HS-5 (cell line): ENCODE measurements around the gene VEGFD.

Experiments used
- DNase-seq: peaks from one replicate; pipeline ENCODE4 v3.0.0-alpha.2; 2012; ENCODE audit warnings: low read depth

VEGFD gene

GRCh38 chrX:15384304-15384703 lies at the start of gene VEGFD:
Gene VEGFD, minus strand, starts transcription at chrX:15384413. Its CDS starts 467 bp downstream, at chrX:15383946.
- DNase-seq = no peak

DNA sequence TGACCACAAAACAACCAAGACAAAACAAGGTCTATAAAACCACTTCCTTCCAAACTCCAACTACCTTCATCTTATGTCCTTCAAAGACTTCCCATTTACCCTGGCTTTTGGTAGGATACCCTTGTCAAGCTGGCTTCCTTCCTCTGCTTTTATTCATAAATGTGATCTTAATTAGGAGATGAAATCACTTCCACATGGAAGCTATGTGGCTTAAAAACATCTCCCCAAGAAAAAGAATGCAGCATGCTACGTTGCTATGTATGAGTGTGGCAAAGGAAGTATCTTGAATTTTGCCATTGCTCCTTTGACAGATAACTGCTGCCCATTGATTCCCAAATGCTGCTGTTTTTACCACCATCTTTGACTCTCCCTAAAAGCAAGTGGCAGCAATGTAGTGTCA lies 46.4 kb upstream of the VEGFD start:
- DNase-seq = no peak

DNA sequence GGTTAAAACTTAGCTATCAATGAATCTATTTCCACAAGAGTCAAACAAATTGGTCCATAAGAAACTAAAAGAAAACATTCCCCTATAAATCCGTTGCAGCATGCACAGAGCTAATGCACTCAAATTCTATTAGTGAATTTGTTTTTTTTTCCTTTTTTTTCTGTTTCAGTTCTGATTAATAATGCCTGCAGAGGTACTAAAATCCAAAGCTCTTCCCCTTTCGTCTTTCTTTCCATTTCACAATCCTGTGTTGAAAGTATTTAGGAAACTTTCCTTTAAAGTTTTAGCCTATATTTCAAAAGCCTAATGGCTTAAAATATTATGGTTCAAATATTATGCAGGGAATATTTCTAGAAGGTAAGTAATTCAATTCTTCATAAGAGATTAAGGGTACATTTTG lies 45.9 kb upstream of the VEGFD start:
- DNase-seq = no peak

DNA sequence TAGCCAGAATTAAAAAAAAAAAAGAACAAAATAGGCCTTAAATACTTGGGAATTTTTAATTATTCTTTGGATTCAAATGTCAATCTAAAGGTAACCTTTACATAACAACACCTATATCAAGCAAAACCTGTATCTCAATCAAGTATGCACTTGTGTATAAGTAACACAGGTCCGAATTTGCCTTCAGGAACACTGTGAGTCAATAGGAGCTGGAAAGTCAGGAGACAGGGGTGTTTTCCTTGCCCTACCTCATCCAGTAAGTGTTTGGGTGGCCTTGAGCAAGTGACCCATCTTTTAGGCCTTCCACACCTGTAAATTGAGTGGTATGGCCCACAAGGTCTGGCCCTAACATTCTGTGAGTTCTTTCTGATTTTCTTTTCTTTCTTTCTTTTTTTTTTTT lies 40.8 kb upstream of the VEGFD start:
- no peak for DNase-seq

DNA sequence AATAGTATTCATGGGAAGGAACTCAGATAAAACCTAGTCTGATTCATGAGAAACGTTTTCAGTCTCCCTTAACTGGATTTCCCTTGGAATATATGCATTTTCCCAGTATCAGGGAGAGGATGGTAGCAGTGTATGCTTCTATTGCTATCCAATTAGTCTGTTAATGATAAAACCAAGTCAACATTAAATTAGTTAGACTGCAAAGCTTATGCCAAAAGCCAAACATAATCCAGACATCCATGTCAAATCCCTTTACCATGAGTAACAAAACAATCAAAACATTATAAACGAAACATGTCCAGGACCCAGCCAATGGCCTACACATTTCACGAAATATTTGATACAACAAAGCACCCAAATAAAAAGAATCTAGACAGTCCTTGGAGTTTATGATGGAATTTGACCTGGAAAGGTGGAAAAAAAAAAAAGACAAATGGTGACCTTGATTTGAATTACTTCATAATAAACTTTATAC lies 34.5 kb upstream of the VEGFD start:
- DNase-seq = no peak

DNA sequence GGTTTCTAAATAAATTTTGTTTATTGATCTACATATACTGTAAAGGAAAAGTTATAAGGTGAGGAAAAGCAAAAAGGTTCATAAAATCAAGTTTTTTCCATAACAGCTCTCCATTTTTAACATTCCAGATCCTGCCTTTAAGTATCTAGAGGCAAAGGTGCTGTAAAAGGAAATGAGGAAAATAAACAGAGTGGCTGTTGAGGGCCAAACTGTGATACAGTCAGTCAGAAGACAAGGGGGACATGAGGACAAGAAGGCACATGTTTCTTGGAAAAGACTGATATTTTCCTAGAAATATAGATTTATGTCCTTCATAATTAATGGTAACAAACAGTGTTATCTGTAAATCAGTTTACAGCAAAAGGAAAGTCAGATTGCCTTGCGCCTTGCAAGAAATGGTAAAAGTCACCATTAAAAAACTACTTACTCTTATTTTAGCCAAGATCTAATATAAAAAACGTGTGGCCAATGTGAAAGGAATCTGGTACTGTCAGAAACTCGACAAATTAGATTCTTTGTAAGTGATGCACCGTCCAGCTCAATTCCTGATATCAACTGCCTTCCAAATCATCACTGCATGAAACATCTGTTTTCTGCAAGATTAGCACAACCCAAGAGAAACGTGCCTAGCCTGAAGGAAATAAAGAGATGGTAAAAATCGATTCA lies 34.0 kb upstream of the VEGFD start:
- DNase-seq = no peak

GRCh38 chrX:15416133-15416993 lies 32.1 kb upstream of the VEGFD start:
- DNase-seq = no peak

DNA sequence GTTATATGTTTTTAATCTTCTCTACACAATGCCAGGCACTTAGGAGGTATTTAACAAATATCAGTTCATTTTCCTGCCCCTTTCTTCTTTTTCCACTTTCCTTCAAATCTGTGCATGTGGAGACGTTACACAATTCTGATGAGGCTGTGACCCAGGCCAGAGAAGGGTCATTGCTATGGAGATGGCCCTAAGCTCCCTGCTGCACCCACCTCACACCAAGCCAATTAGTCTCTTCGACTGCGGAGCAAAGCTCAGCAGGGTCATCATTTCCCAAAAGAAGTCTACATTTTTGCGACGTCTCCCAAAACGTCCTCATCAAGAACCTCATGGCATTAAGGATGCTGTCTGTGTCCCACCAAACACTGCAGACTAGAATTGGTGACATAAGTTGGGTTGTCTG lies 28.9 kb upstream of the VEGFD start:
- no peak for DNase-seq

DNA sequence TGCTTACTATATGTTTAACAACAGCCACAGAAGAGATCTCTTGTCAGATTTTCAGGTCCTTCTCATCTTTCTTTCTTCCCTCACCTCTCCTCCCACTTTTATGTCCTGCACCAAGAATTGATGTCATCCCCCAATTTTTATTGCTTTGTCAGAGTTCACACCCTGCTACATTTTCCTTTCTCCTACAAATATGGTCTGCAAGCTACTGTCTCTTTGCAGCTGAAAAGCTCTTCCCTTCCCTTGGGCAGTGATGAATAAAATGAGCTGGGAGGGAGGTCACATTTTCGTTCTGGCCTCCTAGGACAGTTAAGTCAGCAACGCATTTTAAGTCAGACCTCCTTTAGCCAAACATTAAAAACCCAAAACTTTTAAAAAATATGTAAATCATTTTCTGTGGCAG lies 26.7 kb upstream of the VEGFD start:
- DNase-seq = no peak

GRCh38 chrX:15410430-15410829 lies 26.2 kb upstream of the VEGFD start:
- no peak for DNase-seq

DNA sequence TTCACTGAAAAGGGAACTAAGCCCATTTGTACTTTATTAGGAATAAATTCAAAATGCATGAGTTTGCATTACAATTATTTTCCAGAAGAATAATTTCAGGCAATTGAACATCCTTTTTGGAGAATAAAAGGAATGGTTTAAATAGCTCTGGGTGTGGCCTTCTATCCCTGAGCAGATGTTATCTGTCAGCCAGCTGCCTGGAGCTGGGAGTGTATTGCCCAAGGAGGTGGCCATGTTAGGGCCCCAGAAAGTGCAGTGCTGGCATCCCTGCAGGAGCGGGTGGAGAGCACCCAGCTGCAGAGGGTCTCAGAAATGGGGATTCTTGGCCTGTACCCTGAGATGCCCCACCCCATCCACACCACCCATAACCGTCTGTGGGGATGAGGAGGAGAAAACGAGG lies 21.6 kb upstream of the VEGFD start:
- DNase-seq = no peak

DNA sequence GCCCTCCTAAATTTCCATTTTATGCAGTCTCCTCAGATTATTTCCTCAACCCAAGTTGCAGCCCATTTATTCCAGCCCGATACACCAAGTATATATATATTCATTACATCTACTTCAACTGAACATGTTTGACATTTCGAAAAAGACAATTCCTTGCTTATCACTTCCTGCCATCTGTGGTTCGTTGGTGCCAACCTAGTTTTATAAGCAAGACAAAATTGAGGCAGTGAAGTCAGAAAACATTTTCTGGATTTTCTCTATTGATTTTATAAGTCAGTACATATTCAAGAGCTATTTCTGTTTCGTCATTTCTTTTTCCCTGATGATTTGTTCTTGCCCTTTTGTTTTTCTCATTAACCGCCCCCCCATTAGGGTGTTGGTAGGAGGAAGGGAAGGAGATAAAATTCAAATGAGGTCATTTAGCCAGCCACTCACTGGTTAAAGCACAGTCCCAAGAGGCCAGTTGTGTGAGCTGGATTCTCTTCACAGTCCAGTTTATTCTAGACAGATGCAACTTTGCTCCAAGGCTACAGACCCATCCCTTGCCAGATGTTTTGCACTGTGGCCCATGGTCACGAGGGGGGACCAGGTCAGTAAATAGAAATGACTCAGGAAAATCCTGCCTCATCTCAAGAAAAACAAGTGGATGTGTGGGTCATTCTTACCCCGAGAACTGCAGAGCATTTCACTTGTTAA lies 20.3 kb upstream of the VEGFD start:
- DNase-seq = no peak

GRCh38 chrX:15401378-15401777 lies 17.2 kb upstream of the VEGFD start:
- DNase-seq = no peak

GRCh38 chrX:15399962-15400391 lies 15.8 kb upstream of the VEGFD start:
- no peak for DNase-seq

GRCh38 chrX:15398874-15399273 lies 14.7 kb upstream of the VEGFD start:
- DNase-seq = no peak

- DNase-seq = no peak
Observed at GRCh38 chrX:15395789-15396188, 11.6 kb upstream of the VEGFD start.

DNA sequence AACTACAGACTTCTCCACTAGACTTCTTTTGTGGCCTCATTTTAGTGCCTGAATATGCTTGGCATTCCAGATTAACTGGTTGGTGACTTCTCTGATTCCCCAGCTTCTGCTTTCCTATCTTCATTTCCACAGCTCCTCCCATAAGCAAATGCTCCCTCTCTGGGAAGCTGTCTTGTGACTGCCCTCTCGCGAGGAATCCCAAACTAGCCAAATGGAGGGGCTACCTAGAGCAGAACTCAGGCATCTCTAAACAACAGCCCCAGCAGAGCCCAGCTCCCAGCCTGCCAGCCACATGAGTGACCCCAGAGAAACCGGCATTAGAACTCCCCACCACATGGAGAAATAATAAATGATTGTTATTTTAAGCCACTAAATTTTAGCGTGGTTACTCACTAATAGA lies 7.6 kb upstream of the VEGFD start:
- no peak for DNase-seq

- DNase-seq = no peak
Observed at GRCh38 chrX:15382813-15383212, 1.4 kb downstream of the VEGFD start.

DNA sequence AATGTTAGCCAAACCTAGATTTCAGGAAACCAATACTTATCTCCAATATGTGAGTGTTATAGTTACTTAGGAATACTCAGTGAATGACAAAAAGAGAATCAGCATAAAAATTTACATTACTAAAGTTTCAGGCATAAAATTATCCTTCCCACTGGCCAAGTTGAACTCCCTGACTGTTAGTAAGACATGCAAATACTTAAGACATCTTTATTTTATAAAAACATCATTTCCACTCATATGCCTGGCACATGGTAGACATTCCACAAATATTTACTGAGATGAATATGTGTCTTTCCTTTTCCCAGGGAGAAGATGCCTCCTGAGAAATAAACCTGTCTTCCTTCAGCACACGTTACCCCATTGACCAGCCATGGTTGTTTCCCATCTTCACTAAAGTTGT lies 7.3 kb downstream of the VEGFD start:
- no peak for DNase-seq

- DNase-seq = no peak
Observed at GRCh38 chrX:15373976-15374375, 10.2 kb downstream of the VEGFD start.

GRCh38 chrX:15366506-15367352 lies 17.5 kb downstream of the VEGFD start:
- DNase-seq = no peak

DNA sequence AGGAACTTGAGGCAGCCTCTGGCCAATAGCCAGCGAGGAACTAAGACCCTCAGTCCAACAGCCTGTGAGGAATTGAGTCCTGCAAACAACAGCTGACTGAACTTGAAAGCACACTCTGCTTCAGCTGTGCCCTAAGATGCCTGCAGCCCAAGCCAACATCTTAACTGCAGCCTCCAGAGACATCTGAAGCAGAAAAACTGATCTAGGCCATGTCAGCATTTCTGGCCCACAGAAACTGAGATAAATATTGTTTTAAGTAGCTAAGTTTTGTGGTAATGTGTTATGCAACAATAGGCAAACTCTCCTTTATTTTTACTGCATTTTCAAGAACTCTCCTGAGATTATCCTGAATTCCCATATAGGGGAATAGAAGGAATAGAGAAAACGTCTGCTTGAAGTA lies 24.5 kb downstream of the VEGFD start:
- no peak for DNase-seq
